Progenitor cell of endocrine pancreas (in vitro differentiated cells): Measurements from ENCODE around the gene AKAP9. TPM values are rescaled to one million over a fixed set of nuclear protein-coding genes. Genes with fewer than 3 reads are reported as not detected.
"Not testable (repeated sequence)": the region's sequence is repeated elsewhere in the genome, so short reads cannot be mapped to it uniquely, and the experiment has no call there.

Experiments used
- DNase-seq: peaks from one replicate; pipeline ENCODE4 v3.0.0; 2021; ENCODE audit warnings: low spot score; ENCODE audit not compliant: unreplicated experiment
- H3K27ac Mint-ChIP-seq: 2 replicates; pipeline ENCODE4 v1.8.0; 2021; ENCODE audit warnings: mild to moderate bottlenecking, moderate library complexity, mixed read lengths
- H3K27me3 Mint-ChIP-seq: 2 replicates; pipeline ENCODE4 v1.8.0; 2021; ENCODE audit warnings: mixed read lengths
- H3K36me3 Mint-ChIP-seq: 2 replicates; pipeline ENCODE4 v1.8.0; 2022; ENCODE audit warnings: mixed read lengths; ENCODE audit not compliant: insufficient read depth
- H3K4me1 Mint-ChIP-seq: 2 replicates; pipeline ENCODE4 v1.8.0; 2021; ENCODE audit warnings: low read depth, mixed read lengths
- H3K4me3 Mint-ChIP-seq: 2 replicates; pipeline ENCODE4 v1.8.0; 2021; ENCODE audit warnings: low read depth, mild to moderate bottlenecking, moderate library complexity, mixed read lengths
- H3K9me3 Mint-ChIP-seq: 2 replicates; pipeline ENCODE4 v1.8.0; 2021; ENCODE audit warnings: low read depth, mixed read lengths
- CTCF ChIP-seq: fragments of 200-600 bp; sonication (generic); IDR thresholded peaks from one replicate; pipeline ENCODE4 v1.5.0; 2021; ENCODE audit warnings: antibody characterized with exemption, mild to moderate bottlenecking; ENCODE audit not compliant: unreplicated experiment
- total RNA-seq: library from RNA; stranded (reverse); gene quantifications from 2 replicates; pipeline ENCODE4 v1.2.1, GENCODE V29; 2021

The AKAP9 gene
- total RNA-seq, 1 donor from 2014 or later: 105 TPM

GRCh38 chr7:91945476-91945875 is 4.8 kb downstream of the AKAP9 start:
- H3K9me3 Mint-ChIP-seq: peaks cover 3% of the 10 kb centered on the region
- H3K4me3 Mint-ChIP-seq: no peak overlapping the region
- TF ChIP-seq CTCF: no peak
- H3K27ac Mint-ChIP-seq: no peak overlapping the region
- peaks cover 15% of the 10 kb centered on the region for H3K4me1 Mint-ChIP-seq
- no peaks in the 10 kb centered on the region for H3K27me3 Mint-ChIP-seq
- DNase-seq: no peak
- H3K36me3 Mint-ChIP-seq: peaks cover 9% of the 10 kb centered on the region

GRCh38 chr7:91946549-91946948 is 5.9 kb downstream of the AKAP9 start:
- H3K27ac Mint-ChIP-seq: no peak overlapping the region
- H3K27me3 Mint-ChIP-seq: no peaks in the 10 kb centered on the region
- peaks cover 3% of the 10 kb centered on the region for H3K9me3 Mint-ChIP-seq
- no peak for DNase-seq
- peaks cover 9% of the 10 kb centered on the region for H3K36me3 Mint-ChIP-seq
- TF ChIP-seq CTCF: no peak
- peaks cover 15% of the 10 kb centered on the region for H3K4me1 Mint-ChIP-seq
- no peak overlapping the region for H3K4me3 Mint-ChIP-seq

GRCh38 chr7:91947948-91948347 is 7.3 kb downstream of the AKAP9 start:
- H3K4me3 Mint-ChIP-seq: no peak overlapping the region

GRCh38 chr7:91949221-91950009 is 8.8 kb downstream of the AKAP9 start:
- Mint-ChIP-seq H3K4me1 (peaks cover 11% of the 10 kb centered on the region), H3K27me3 (no peaks in the 10 kb centered on the region), H3K36me3 (peaks cover 9% of the 10 kb centered on the region), H3K27ac (no peak overlapping the region), H3K9me3 (peaks cover 3% of the 10 kb centered on the region), H3K4me3 (no peak overlapping the region)
- TF ChIP-seq CTCF: no peak
- DNase-seq: no peak

More at GRCh38 chr7:91947948-91948347, 7.3 kb downstream of the AKAP9 start:
- Mint-ChIP-seq H3K4me1 (peaks cover 13% of the 10 kb centered on the region), H3K36me3 (peaks cover 9% of the 10 kb centered on the region), H3K27me3 (no peaks in the 10 kb centered on the region), H3K27ac (no peak overlapping the region), H3K9me3 (peaks cover 3% of the 10 kb centered on the region)
- no peak for TF ChIP-seq CTCF
- DNase-seq: no peak

- H3K27ac Mint-ChIP-seq: no peak overlapping the region
- H3K36me3 Mint-ChIP-seq: peaks cover 6% of the 10 kb centered on the region
- peaks cover 7% of the 10 kb centered on the region for H3K4me1 Mint-ChIP-seq
- no peaks in the 10 kb centered on the region for H3K9me3 Mint-ChIP-seq
- no peak overlapping the region for H3K4me3 Mint-ChIP-seq
- H3K27me3 Mint-ChIP-seq: no peaks in the 10 kb centered on the region
- no peak for DNase-seq
- TF ChIP-seq CTCF: no peak
Measured at GRCh38 chr7:91953618-91954017, 13.0 kb downstream of the AKAP9 start.

GRCh38 chr7:91956464-91956863 is 15.8 kb downstream of the AKAP9 start:
- not testable (repeated sequence) for H3K9me3 Mint-ChIP-seq, H3K4me1 Mint-ChIP-seq, DNase-seq, H3K36me3 Mint-ChIP-seq, H3K27ac Mint-ChIP-seq, H3K27me3 Mint-ChIP-seq, H3K4me3 Mint-ChIP-seq
